ENCODE results near the gene DNMT3A.

DNMT3A gene

GRCh38 chr2:25314514-25315315, 27.0 kb downstream of the DNMT3A start:
- Mint-ChIP-seq H3K27me3 (no peaks in the 10 kb centered on the region), H3K27ac (peak overlapping the region; percentile 97), H3K4me1 (ENCODE audit: low read depth) (peaks cover 79% of the 10 kb centered on the region), H3K36me3 (ENCODE audit: low read depth) (peaks cover 27% of the 10 kb centered on the region), H3K4me3 (peak overlapping the region; percentile 88), H3K9me3 (no peaks in the 10 kb centered on the region)

- peaks cover 81% of the 10 kb centered on the region for H3K4me1 Mint-ChIP-seq (ENCODE audit: low read depth)
- H3K9me3 Mint-ChIP-seq: no peaks in the 10 kb centered on the region
- peak overlapping the region; percentile 88 for H3K4me3 Mint-ChIP-seq
- H3K27ac Mint-ChIP-seq: peak overlapping the region; percentile 97
- H3K27me3 Mint-ChIP-seq: no peaks in the 10 kb centered on the region
- H3K36me3 Mint-ChIP-seq (ENCODE audit: low read depth): peaks cover 30% of the 10 kb centered on the region
Observed at GRCh38 chr2:25313711-25314513, 27.8 kb downstream of the DNMT3A start.

- Mint-ChIP-seq H3K4me1 (ENCODE audit: low read depth) (peaks cover 88% of the 10 kb centered on the region), H3K27ac (peak overlapping the region; percentile 97), H3K4me3 (peak overlapping the region; percentile 88), H3K36me3 (ENCODE audit: low read depth) (peaks cover 37% of the 10 kb centered on the region), H3K27me3 (no peaks in the 10 kb centered on the region), H3K9me3 (no peaks in the 10 kb centered on the region)
Observed at GRCh38 chr2:25312958-25313710, 28.6 kb downstream of the DNMT3A start.

- peaks cover 47% of the 10 kb centered on the region for H3K36me3 Mint-ChIP-seq (ENCODE audit: low read depth)
- peak overlapping the region; percentile 88 for H3K4me3 Mint-ChIP-seq
- H3K27ac Mint-ChIP-seq: peak overlapping the region; percentile 77
- no peaks in the 10 kb centered on the region for H3K27me3 Mint-ChIP-seq
- H3K9me3 Mint-ChIP-seq: no peaks in the 10 kb centered on the region
- H3K4me1 Mint-ChIP-seq (ENCODE audit: low read depth): peaks cover 88% of the 10 kb centered on the region
Observed at GRCh38 chr2:25311865-25312575, 29.7 kb downstream of the DNMT3A start.

GRCh38 chr2:25310965-25311864, 30.5 kb downstream of the DNMT3A start:
- peaks cover 88% of the 10 kb centered on the region for H3K4me1 Mint-ChIP-seq (ENCODE audit: low read depth)
- peak overlapping the region; percentile 48 for H3K4me3 Mint-ChIP-seq
- H3K27ac Mint-ChIP-seq: peak overlapping the region; percentile 77
- no peaks in the 10 kb centered on the region for H3K9me3 Mint-ChIP-seq
- H3K27me3 Mint-ChIP-seq: no peaks in the 10 kb centered on the region
- H3K36me3 Mint-ChIP-seq (ENCODE audit: low read depth): peaks cover 51% of the 10 kb centered on the region

GRCh38 chr2:25310709-25310964, 31.1 kb downstream of the DNMT3A start:
- Mint-ChIP-seq H3K4me3 (peak overlapping the region; percentile 52), H3K36me3 (ENCODE audit: low read depth) (peaks cover 55% of the 10 kb centered on the region), H3K4me1 (ENCODE audit: low read depth) (peaks cover 87% of the 10 kb centered on the region), H3K27ac (no peak overlapping the region), H3K9me3 (no peaks in the 10 kb centered on the region), H3K27me3 (no peaks in the 10 kb centered on the region)

- peaks cover 87% of the 10 kb centered on the region for H3K4me1 Mint-ChIP-seq (ENCODE audit: low read depth)
- no peaks in the 10 kb centered on the region for H3K27me3 Mint-ChIP-seq
- H3K36me3 Mint-ChIP-seq (ENCODE audit: low read depth): peaks cover 67% of the 10 kb centered on the region
- no peaks in the 10 kb centered on the region for H3K9me3 Mint-ChIP-seq
- H3K4me3 Mint-ChIP-seq: no peak overlapping the region
- H3K27ac Mint-ChIP-seq: no peak overlapping the region
Observed at GRCh38 chr2:25309402-25309801, 32.3 kb downstream of the DNMT3A start.

- H3K4me3 Mint-ChIP-seq: no peak overlapping the region
- no peaks in the 10 kb centered on the region for H3K9me3 Mint-ChIP-seq
- peaks cover 90% of the 10 kb centered on the region for H3K4me1 Mint-ChIP-seq (ENCODE audit: low read depth)
- no peaks in the 10 kb centered on the region for H3K27me3 Mint-ChIP-seq
- H3K36me3 Mint-ChIP-seq (ENCODE audit: low read depth): peaks cover 69% of the 10 kb centered on the region
- H3K27ac Mint-ChIP-seq: peak overlapping the region; percentile 0
Observed at GRCh38 chr2:25308599-25308998, 33.1 kb downstream of the DNMT3A start.

- Mint-ChIP-seq H3K27ac (peak overlapping the region; percentile 0), H3K36me3 (ENCODE audit: low read depth) (peaks cover 70% of the 10 kb centered on the region), H3K9me3 (no peaks in the 10 kb centered on the region), H3K4me3 (no peak overlapping the region), H3K4me1 (ENCODE audit: low read depth) (peaks cover 96% of the 10 kb centered on the region), H3K27me3 (no peaks in the 10 kb centered on the region)
Observed at GRCh38 chr2:25307949-25308557, 33.7 kb downstream of the DNMT3A start.

- H3K27me3 Mint-ChIP-seq: no peaks in the 10 kb centered on the region
- peaks cover 71% of the 10 kb centered on the region for H3K36me3 Mint-ChIP-seq (ENCODE audit: low read depth)
- peaks cover 99% of the 10 kb centered on the region for H3K4me1 Mint-ChIP-seq (ENCODE audit: low read depth)
- peak overlapping the region; percentile 17 for H3K4me3 Mint-ChIP-seq
- no peaks in the 10 kb centered on the region for H3K9me3 Mint-ChIP-seq
- peak overlapping the region; percentile 36 for H3K27ac Mint-ChIP-seq
Observed at GRCh38 chr2:25306777-25307368, 34.9 kb downstream of the DNMT3A start.

- Mint-ChIP-seq H3K27ac (no peak overlapping the region), H3K9me3 (no peaks in the 10 kb centered on the region), H3K4me3 (no peak overlapping the region), H3K36me3 (ENCODE audit: low read depth) (peaks cover 73% of the 10 kb centered on the region), H3K4me1 (ENCODE audit: low read depth) (peaks cover 99% of the 10 kb centered on the region), H3K27me3 (no peaks in the 10 kb centered on the region)
Observed at GRCh38 chr2:25305775-25306174, 36.0 kb downstream of the DNMT3A start.

- H3K36me3 Mint-ChIP-seq (ENCODE audit: low read depth): peaks cover 75% of the 10 kb centered on the region
- H3K4me3 Mint-ChIP-seq: peak overlapping the region; percentile 43
- no peaks in the 10 kb centered on the region for H3K9me3 Mint-ChIP-seq
- peak overlapping the region; percentile 50 for H3K27ac Mint-ChIP-seq
- peaks cover 93% of the 10 kb centered on the region for H3K4me1 Mint-ChIP-seq (ENCODE audit: low read depth)
- no peaks in the 10 kb centered on the region for H3K27me3 Mint-ChIP-seq
Observed at GRCh38 chr2:25304826-25305596, 36.7 kb downstream of the DNMT3A start.

All from stimulated activated naive CD8-positive, alpha-beta T cell treated with anti-CD3 and anti-CD28 coated beads, Interleukin-15, Interleukin-2, amounts not matched to agents 100 ng/mL and 50 ng/mL, for 24 hours (primary cell).